CD1c-positive myeloid dendritic cell (primary cell): ENCODE data around the gene BCL11A.

Experiments
- DNase-seq: peaks from one replicate; pipeline ENCODE4 v3.0.0-alpha.2; 2016; ENCODE audit errors: extremely low spot score

The BCL11A gene

DNA sequence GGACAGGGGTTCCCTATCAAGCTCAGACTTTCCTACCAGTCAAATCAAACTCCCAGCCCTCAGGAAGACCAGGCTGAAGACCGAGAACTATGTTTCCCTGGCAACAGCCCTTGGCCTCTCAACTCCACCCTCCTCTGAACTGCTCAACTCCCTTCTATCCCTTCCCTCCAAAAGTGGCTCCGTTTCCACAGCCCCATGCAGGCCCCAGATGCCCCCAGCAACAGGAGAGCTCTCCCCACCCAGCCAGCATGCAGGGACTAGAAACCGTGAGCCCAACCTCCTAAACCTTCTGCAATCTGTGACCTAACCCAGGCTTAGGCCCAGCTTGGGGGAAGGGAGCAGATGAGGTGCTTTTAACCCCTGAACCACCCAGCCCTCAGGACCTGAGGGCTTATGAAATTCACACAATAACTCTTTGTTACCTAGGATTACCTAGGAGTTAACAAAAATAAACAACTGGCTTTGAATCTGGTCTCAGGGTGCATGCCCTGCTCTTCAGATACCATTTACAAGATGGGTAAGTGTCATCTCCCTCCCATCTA is 87.2 kb downstream of the BCL11A start:
- DNase-seq, result no peak

- no peak for DNase-seq
Observed at GRCh38 chr2:60465736-60466135, 87.7 kb downstream of the BCL11A start.

GRCh38 chr2:60463249-60463648 is 90.2 kb downstream of the BCL11A start:
- no peak for DNase-seq

DNA sequence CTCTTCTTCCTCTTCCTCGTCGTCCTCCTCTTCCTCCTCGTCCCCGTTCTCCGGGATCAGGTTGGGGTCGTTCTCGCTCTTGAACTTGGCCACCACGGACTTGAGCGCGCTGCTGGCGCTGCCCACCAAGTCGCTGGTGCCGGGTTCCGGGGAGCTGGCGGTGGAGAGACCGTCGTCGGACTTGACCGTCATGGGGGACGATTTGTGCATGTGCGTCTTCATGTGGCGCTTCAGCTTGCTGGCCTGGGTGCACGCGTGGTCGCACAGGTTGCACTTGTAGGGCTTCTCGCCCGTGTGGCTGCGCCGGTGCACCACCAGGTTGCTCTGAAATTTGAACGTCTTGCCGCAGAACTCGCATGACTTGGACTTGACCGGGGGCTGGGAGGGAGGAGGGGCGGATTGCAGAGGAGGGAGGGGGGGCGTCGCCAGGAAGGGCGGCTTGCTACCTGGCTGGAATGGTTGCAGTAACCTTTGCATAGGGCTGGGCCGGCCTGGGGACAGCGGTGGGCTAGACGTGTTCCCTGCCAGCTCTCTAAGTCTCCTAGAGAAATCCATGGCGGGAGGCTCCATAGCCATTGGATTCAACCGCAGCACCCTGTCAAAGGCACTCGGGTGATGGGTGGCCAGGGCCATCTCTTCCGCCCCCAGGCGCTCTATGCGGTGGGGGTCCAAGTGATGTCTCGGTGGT is 91.9 kb downstream of the BCL11A start:
- DNase-seq, result no peak

DNA sequence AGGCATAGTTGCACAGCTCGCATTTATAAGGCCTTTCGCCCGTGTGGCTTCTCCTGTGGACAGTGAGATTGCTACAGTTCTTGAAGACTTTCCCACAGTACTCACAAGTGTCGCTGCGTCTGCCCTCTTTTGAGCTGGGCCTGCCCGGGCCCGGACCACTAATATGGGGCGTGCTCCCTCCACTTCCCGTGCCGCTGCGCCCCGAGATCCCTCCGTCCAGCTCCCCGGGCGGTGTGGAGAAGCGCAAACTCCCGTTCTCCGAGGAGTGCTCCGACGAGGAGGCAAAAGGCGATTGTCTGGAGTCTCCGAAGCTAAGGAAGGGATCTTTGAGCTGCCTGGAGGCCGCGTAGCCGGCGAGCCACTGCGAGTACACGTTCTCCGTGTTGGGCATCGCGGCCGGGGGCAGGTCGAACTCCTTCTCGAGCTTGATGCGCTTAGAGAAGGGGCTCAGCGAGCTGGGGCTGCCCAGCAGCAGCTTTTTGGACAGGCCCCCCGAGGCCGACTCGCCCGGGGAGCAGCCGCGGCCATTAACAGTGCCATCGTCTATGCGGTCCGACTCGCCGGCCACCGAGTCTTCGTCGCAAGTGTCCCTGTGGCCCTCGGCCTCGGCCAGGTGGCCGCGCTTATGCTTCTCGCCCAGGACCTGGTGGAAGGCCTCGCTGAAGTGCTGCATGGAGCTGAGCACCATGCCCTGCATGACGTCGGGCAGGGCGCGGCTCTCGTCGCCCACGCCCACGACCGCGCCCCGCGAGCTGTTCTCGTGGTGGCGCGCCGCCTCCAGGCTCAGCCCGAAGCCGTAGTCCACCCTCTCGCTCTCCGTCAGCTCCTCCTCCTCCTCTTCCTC is 92.7 kb downstream of the BCL11A start:
- DNase-seq, result no peak

DNA sequence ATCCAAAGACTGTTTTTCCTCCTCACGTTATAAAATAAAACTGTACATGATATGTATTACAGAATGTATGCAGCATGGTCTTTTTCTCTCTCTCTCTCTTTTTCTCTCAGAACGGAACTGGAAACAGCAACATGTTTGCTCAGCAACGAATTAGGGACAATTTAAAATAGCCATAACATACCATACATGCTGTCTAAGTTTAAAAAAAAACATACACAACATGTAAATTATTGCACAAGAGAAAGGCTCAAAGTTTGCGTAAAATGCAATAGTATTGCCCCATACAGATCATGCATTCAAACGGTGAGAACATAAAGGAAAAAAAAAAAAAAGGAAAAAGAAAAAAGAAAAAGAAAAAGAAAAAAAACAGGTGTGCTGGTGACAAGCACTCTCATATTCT is 93.6 kb downstream of the BCL11A start:
- DNase-seq, result no peak

- DNase-seq, result no peak
Observed at GRCh38 chr2:60456115-60456770, 97.2 kb downstream of the BCL11A start.

- no peak for DNase-seq
Observed at GRCh38 chr2:60453872-60454271, 99.6 kb downstream of the BCL11A start.

GRCh38 chr2:60453301-60453700 is 100.2 kb downstream of the BCL11A start:
- DNase-seq, result no peak

GRCh38 chr2:60450488-60450887 is 103.0 kb downstream of the BCL11A start:
- DNase-seq, result no peak

DNA sequence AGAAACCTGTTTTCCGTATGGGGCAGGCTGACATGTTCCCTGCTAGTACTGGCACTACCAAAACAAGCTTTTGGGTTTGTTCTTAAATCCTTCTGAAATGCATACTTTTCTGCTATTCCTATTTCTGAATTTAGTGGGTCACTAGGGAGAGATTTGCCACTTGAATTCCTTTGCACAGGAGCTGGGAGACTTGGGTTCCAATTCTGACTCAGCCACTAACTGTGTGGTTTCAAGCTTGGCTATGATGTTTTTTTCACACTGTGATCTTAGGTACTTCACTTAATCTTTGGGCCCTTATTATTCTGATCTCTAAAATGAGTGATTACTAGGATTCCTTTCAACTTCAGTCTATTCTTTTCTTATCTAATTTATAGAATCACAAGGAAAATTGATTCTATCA is 105.5 kb downstream of the BCL11A start:
- no peak for DNase-seq

DNA sequence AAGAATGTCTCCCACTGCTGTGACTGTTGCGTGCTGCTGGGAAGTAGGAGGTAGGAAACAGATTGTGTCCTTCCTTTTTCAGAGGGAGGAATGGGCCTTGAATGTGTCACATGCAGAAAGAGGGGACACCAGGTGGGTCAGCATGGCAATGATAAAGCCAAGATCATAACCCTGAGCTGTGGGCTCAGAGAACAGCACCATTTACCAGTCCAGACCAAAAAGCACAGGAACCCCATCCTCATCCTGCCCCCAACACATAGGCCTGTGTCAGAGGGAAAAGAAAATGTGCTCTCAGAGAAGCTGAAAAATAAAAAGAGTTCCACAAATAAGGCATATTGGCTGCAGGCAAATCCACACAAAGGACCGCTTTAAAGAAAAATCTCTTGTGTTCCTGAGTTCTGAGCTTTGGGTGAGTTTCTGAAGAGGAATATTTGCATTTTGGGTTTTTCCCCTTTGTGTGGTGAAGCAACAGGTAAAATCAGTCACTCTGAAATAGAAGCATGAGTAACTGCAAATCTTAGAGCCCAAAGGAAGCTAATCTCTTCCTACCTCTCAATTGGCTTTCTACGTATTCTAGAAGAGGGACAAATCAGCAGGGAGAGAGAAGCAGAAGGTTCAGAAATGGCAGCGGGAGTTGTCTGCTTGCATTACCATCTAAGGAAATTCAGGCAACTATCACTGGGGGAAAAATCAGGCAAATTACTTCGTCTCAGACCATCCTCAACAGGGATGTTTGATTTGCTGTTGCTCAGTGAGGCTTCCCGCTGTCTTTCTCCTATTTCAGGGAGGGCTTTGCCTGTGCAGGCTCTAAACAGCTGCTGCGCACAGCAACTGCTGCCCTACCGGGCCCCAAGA is 106.8 kb downstream of the BCL11A start:
- DNase-seq, result no peak

DNA sequence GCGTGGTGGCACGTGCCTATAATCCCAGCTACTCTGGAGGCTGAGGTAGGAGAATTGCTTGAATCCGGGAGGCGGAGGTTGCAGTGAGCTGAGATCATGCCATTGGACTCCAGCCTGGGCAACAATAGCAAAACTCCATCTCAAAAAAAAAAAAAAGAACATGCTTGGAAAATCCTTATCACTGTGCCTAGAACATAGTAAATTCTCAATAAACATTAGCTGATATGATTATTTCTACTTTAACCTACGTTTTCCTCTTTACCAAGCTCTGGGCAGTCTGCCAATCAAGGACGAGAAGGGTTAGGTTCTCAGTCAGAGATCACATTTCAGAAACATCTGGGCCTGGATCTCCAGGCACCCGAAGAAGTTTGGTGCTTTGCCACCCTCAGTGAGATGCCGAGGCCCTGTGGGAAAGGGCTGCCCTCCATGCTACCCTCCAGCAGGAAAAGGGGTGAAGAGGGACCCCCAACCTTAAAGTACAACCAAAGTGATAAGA is 107.7 kb downstream of the BCL11A start:
- no peak for DNase-seq

DNA sequence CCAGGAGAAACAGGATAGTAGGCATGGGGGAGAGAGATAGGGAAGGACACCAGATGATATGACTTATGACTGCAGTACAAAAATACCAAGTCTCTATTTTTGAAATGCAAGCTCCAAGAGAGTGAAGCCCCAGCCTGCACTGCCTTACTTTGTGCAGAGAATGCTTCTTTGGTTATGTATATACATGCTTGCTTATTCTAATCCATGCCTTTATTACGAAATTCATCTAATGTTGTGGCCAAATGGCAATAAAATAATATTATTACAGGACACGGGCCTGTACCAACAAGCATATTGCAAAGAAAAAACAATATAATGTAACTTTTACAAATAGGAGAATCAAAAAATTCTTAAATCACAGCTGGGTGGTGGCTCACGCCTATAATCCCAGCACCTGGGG is 110.8 kb downstream of the BCL11A start:
- DNase-seq, result no peak

GRCh38 chr2:60441800-60442199 is 111.7 kb downstream of the BCL11A start:
- peak; percentile 28 for DNase-seq

DNA sequence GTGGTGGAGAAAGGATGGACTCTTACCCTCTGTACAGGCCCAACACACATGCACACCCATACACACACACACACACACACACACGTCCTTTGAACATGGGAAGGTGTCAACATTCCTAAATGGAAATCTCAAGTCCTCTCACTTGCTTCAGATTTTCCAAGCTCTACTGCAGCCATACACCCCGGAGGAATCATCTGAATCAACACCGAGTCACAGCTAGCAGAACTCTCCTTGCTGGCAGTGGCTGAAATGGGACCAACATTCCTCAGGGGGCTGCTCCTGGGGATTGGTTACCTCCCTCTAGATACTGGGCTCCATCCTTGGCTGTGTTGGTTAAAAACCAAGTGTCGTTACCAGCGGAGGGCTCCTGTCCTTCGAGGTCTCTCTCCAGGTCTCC is 112.7 kb downstream of the BCL11A start:
- no peak for DNase-seq

DNA sequence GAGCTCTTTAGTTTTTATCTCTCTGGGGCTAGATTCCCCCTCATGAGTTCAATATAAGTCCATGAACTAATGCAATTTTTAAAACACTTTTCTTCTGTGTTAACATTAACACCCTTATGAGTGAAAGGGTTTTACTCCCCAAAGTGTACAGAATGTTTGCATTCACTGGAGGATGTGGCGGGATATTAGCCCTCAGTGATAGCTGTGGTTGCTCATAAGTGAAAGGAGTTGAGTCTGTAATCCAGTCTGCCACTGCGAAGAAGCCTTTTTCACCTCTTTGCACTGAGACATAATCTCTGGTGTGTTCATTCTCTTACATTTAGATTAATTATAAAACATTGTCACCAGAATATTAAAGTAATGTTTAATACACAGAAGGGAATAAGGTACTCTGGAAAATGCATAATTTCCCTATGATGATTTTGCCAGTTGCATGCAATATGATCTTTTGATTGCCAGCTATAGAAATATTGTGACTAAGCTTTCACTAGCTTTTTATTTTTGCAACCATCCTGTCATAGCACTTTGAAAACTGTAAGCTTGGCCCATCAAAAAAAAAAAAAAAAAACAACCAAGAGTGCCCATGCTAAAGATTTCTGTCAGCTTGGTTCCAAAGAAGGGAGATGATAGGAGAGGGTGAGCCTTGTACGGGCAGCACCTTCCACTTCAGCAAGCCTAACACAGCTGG is 113.2 kb downstream of the BCL11A start:
- no peak for DNase-seq

DNA sequence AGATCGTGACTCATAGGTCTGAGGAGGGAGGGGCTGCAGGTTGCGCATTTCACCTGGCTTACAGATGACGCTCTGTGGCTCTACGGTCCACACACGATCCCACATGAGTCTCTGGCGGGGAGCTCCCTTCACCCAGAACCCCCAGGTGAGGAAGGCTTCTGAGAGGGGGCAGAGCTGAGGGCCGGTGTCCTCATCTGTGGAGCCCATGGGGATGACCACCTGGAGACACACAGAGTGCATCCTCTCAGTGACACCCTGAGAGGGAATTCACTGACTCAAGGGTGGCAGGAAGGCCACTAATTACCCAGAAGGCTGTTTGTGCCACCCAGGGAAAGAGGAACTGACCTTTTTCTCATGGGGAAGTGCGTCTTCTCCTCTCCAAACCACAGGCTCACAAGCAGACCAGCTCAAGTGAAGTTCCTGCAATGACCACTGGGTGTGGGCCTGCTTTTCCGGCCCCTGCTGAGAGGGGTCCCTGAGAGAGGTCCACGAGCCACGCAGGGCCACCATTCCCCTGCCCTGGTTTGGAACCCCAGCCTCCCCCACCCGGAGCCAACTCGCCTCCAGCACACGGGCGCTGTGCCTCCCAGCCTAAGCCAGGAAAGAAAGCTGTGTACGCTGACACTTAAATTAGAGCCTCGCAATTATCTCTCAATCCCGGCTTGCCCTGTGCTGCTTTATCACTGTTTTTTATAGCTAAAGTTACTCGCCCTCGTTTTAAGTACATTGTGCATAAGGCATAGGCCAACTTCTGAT is 114.1 kb downstream of the BCL11A start:
- peak; percentile 91 for DNase-seq

GRCh38 chr2:60438653-60439052 is 114.8 kb downstream of the BCL11A start:
- no peak for DNase-seq

DNA sequence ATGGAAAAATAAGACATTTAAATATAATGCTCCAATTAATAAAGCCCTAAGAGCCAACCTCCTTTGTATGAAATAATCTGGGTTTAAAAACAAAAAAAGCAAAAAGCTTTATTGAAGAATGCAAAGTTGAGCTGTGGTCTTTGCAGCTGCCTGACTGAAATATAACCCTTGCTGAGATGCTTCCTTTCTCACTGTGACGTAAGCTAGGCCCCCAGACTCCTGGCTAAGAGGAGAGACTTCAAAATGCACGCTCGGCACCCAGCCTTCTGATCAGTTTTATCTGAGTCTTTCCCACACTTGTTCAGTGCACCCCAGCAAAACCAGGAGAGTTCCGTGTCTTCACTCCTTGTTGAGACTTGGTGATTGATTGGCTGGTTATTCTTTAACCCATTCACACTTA is 115.3 kb downstream of the BCL11A start:
- DNase-seq, result no peak
